RWPE1 (cell line): ENCODE measurements around the gene CXCL6.

Experiments
- CTCF ChIA-PET: fragments of 350-600 bp; sonication (Branson Sonifier 250); formaldehyde crosslinking; extraction: SDS; loops from one replicate; lab custom pipeline; 2021; lab: Yijun Ruan, JAX
- POLR2A ChIA-PET: fragments of 400-600 bp; formaldehyde crosslinking; extraction: SDS; loops from one replicate; lab custom pipeline; 2020; ENCODE audit warnings: antibody characterized with exemption; ENCODE audit not compliant: low non-redundant PET; lab: Yijun Ruan, JAX
- DNase-seq: peaks from one replicate; pipeline ENCODE4 v3.0.0; 2012; ENCODE audit warnings: low spot score
- H3K27ac ChIP-seq: fragments of 450-650 bp; 2 replicates; pipeline ENCODE4 v1.5.1; 2017
- TF ChIP-seq, protein P1 (sequence below): fragments of 450-650 bp; conservative IDR thresholded peaks from 2 replicates; pipeline ENCODE4 v1.5.1; 2017; ENCODE audit warnings: low read depth, mild to moderate bottlenecking

Gene CXCL6

GRCh38 chr4:73871511-73872310 lies 35.2 kb downstream of the CXCL6 start:
- POLR2A ChIA-PET = no interaction called here
- CTCF ChIA-PET = interaction anchor here (0.5 kb wide), 1 partner anchor 180 kb away, joined by 6 read pairs; no protein-coding TSS in a partner anchor
- TF ChIP-seq, protein P1, sequence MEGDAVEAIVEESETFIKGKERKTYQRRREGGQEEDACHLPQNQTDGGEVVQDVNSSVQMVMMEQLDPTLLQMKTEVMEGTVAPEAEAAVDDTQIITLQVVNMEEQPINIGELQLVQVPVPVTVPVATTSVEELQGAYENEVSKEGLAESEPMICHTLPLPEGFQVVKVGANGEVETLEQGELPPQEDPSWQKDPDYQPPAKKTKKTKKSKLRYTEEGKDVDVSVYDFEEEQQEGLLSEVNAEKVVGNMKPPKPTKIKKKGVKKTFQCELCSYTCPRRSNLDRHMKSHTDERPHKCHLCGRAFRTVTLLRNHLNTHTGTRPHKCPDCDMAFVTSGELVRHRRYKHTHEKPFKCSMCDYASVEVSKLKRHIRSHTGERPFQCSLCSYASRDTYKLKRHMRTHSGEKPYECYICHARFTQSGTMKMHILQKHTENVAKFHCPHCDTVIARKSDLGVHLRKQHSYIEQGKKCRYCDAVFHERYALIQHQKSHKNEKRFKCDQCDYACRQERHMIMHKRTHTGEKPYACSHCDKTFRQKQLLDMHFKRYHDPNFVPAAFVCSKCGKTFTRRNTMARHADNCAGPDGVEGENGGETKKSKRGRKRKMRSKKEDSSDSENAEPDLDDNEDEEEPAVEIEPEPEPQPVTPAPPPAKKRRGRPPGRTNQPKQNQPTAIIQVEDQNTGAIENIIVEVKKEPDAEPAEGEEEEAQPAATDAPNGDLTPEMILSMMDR = no peak
- no peak for DNase-seq
- no peak overlapping the region for H3K27ac ChIP-seq

- CTCF ChIA-PET = interaction anchor here (0.5 kb wide), 1 partner anchor 179 kb away, joined by 6 read pairs; no protein-coding TSS in a partner anchor
- DNase-seq = no peak
- TF ChIP-seq, protein P1 = no peak
- POLR2A ChIA-PET = no interaction called here
- no peak overlapping the region for H3K27ac ChIP-seq
These were observed 36.0 kb downstream of the CXCL6 start for GRCh38 chr4:73872316-73873108.

DNA sequence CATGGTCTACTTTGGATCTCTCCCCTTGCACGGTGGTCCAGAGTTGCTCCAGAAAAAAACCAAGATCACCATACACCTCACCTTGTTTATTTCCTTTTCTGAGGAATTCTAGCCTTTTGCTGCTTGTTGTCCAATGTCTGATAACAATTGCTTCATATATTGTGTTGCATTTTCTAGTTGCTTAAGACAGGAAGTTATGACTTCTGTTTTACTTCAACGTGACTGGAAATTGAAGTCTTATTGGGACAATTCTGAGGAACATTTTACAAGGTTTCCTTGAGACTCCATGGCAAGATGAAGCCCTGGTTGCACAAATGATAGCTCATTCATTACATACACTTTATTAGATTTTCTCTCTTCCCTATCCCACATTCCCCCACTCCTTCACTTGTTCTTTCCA lies 37.9 kb downstream of the CXCL6 start:
- TF ChIP-seq, protein P1 = no peak
- no peak for DNase-seq
- POLR2A ChIA-PET = no interaction called here
- CTCF ChIA-PET = no interaction called here
- H3K27ac ChIP-seq = no peak overlapping the region

- CTCF ChIA-PET = no interaction called here
- TF ChIP-seq, protein P1 = no peak
- DNase-seq = no peak
- POLR2A ChIA-PET = no interaction called here
- no peak overlapping the region for H3K27ac ChIP-seq
These were observed 38.9 kb downstream of the CXCL6 start for GRCh38 chr4:73875401-73875800.

DNA sequence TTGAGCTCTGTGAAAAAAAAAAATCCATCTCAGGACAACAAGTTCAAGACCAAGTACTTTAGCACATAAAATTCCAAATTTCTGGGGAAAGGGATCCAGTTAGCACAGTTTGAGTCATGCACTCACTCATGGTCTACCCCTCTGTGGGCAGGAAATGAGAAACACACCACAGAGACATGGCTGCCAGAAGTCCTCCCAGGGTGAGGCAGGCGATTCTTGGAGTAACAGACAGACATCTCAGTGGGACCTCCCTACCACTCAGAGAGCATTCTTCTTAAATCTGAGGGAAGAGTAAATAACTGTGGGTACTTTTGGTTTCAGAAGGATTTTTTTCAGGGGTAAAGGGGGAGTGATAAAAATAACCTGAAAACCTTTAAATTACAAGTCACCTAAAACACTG lies 46.8 kb downstream of the CXCL6 start:
- TF ChIP-seq, protein P1 = no peak
- POLR2A ChIA-PET = interaction anchor here (0.6 kb wide), 1 partner anchor 792 kb away, joined by 4 read pairs; no protein-coding TSS in a partner anchor
- H3K27ac ChIP-seq = no peak overlapping the region
- CTCF ChIA-PET = interaction anchor here (0.6 kb wide), 1 partner anchor 720 kb away, joined by 3 read pairs; no protein-coding TSS in a partner anchor
- no peak for DNase-seq

- TF ChIP-seq, protein P1 = no peak
- ChIA-PET CTCF (no interaction called here), POLR2A (no interaction called here)
- no peak for DNase-seq
- no peak overlapping the region for H3K27ac ChIP-seq
These were observed 49.2 kb downstream of the CXCL6 start for GRCh38 chr4:73885574-73886267.
